Liver (tissue), 9 donors: ENCODE results near the gene RXRG. TPM values are rescaled to one million over a fixed set of nuclear protein-coding genes. Genes with fewer than 3 reads are reported as not detected.

ENCODE experiments used
- DNase-seq: peaks from one replicate; pipeline ENCODE4 v3.0.0-alpha.2; 2017; ENCODE audit warnings: low spot score
- H3K27ac ChIP-seq, 2 donors: one replicate each; pipeline ENCODE4 v1.7.0; 2013; ENCODE audit warnings: inconsistent platforms in 2 of 2, low read length in 2 of 2, control low read depth in 1 of 2, low read depth in 1 of 2, mild to moderate bottlenecking in 1 of 2
- H3K27me3 ChIP-seq, 4 donors: one replicate each; pipeline versions ENCODE4 v1.6.1 to v1.7.0; 2013; ENCODE audit warnings: low read length in 3 of 4, inconsistent platforms in 1 of 4, mild to moderate bottlenecking in 1 of 4, moderate library complexity in 1 of 4; ENCODE audit not compliant: control insufficient read depth in 4 of 4, insufficient read depth in 4 of 4
- H3K36me3 ChIP-seq, 4 donors: one replicate each; pipeline versions ENCODE4 v1.6.1 to v1.7.0; 2013; ENCODE audit warnings: low read length in 3 of 4, mild to moderate bottlenecking in 3 of 4, low read depth in 1 of 4, moderate library complexity in 1 of 4; ENCODE audit not compliant: control insufficient read depth in 4 of 4, insufficient read depth in 3 of 4
- H3K4me1 ChIP-seq, 4 donors: one replicate each; pipeline versions ENCODE4 v1.6.1 to v1.7.0; 2013; ENCODE audit warnings: low read length in 3 of 4, mild to moderate bottlenecking in 3 of 4, moderate library complexity in 1 of 4; ENCODE audit not compliant: control insufficient read depth in 4 of 4, insufficient read depth in 4 of 4
- H3K4me3 ChIP-seq, 3 donors: one replicate each; pipeline versions ENCODE4 v1.6.1 to v1.7.0; 2013; ENCODE audit warnings: low read length in 3 of 3, control low read depth in 1 of 3, low read depth in 1 of 3, mild to moderate bottlenecking in 1 of 3
- H3K9ac ChIP-seq, 2 donors: one replicate each; pipeline ENCODE4 v1.7.0; 2013; ENCODE audit warnings: low read length in 2 of 2, mild to moderate bottlenecking in 2 of 2, moderate library complexity in 2 of 2, control low read depth in 1 of 2, low read depth in 1 of 2
- H3K9me3 ChIP-seq, 4 donors: one replicate each; pipeline versions ENCODE4 v1.6.1 to v1.7.0; 2013; ENCODE audit warnings: low read length in 3 of 4; ENCODE audit not compliant: control insufficient read depth in 4 of 4
- EGR1 ChIP-seq, 2 donors: IDR thresholded peaks; 2 replicates each; pipeline ENCODE4 v1.6.1; 2016 to 2018; ENCODE audit warnings: antibody characterized with exemption in 2 of 2, low read depth in 2 of 2
- FOXA1 ChIP-seq: IDR thresholded peaks from 2 replicates; pipeline ENCODE4 v1.6.1; 2016; ENCODE audit warnings: antibody characterized with exemption
- FOXA2 ChIP-seq: IDR thresholded peaks from 2 replicates; pipeline ENCODE4 v1.6.1; 2016; ENCODE audit warnings: antibody characterized with exemption
- GABPA ChIP-seq, 2 donors: IDR thresholded peaks in 1 of 2; conservative IDR thresholded peaks in 1 of 2; 2 replicates each; pipeline ENCODE4 v1.6.1; 2016; ENCODE audit warnings: antibody characterized with exemption in 2 of 2, mild to moderate bottlenecking in 1 of 2, moderate library complexity in 1 of 2
- HNF4A ChIP-seq, 2 donors: conservative IDR thresholded peaks; 2 replicates each; pipeline ENCODE4 v1.6.1; 2016; ENCODE audit warnings: antibody characterized with exemption in 2 of 2, mild to moderate bottlenecking in 2 of 2
- HNF4G ChIP-seq: IDR thresholded peaks from 2 replicates; pipeline ENCODE4 v1.6.1; 2016; ENCODE audit warnings: antibody characterized with exemption
- JUND ChIP-seq, 2 donors: IDR thresholded peaks; 2 replicates each; pipeline ENCODE4 v1.6.1; 2016; ENCODE audit warnings: antibody characterized with exemption in 2 of 2
- NR2F2 ChIP-seq: IDR thresholded peaks from 2 replicates; pipeline ENCODE4 v1.6.1; 2016; ENCODE audit warnings: antibody characterized with exemption
- RAD21 ChIP-seq, 2 donors: IDR thresholded peaks; 2 replicates each; pipeline ENCODE4 v1.6.1; 2016; ENCODE audit warnings: antibody characterized with exemption in 2 of 2, mild to moderate bottlenecking in 2 of 2
- RXRA ChIP-seq, 2 donors: IDR thresholded peaks; 2 replicates each; pipeline ENCODE4 v1.6.1; 2017 to 2018; ENCODE audit warnings: antibody characterized with exemption in 2 of 2, mild to moderate bottlenecking in 1 of 2
- SP1 ChIP-seq: IDR thresholded peaks from 2 replicates; pipeline ENCODE4 v1.6.1; 2018; ENCODE audit warnings: antibody characterized with exemption, mild to moderate bottlenecking
- TAF1 ChIP-seq: conservative IDR thresholded peaks from 2 replicates; pipeline ENCODE4 v1.6.1; 2016; ENCODE audit warnings: antibody characterized with exemption, mild to moderate bottlenecking
- YY1 ChIP-seq: IDR thresholded peaks from 2 replicates; pipeline ENCODE4 v1.6.1; 2016; ENCODE audit warnings: antibody characterized with exemption, mild to moderate bottlenecking
- WGBS: extraction: QIAGEN DNeasy Blood & Tissue Kit; methylation state at CpG from one replicate; pipeline ENCODE4 v1.1.7; 2013; 5-methylcytosine and 5-hydroxymethylcytosine counted together
- polyA plus RNA-seq, 2 donors: library from polyadenylated mRNA; stranded (reverse) in 1 of 2; unstranded in 1 of 2; fragments of 200-250 nt in 1 of 2; fragments of >200 nt in 1 of 2; fragmentation: Nextera tagmentation in 1 of 2; extraction: Ambion mirVana in 1 of 2; gene quantifications; one replicate each; pipeline versions ENCODE4 v1.2.1 to v1.2.3, GENCODE V29; 2013 to 2015
- total RNA-seq, 2 donors: library from RNA; depleted of rRNA; stranded (reverse); fragments of >200 nt; gene quantifications; one replicate each; pipeline ENCODE4 v1.2.3, GENCODE V29; 2014
- TF ChIP-seq, protein P1 (sequence below): IDR thresholded peaks from 2 replicates; pipeline ENCODE4 v1.6.1; 2016; ENCODE audit warnings: antibody characterized with exemption
- TF ChIP-seq, protein P2 (sequence below): IDR thresholded peaks from 2 replicates; pipeline ENCODE4 v1.6.1; 2016; ENCODE audit warnings: antibody characterized with exemption
- TF ChIP-seq, protein P3 (sequence below): fragments of 150-350 bp; IDR thresholded peaks from 2 replicates; pipeline ENCODE4 v1.5.1; 2017; ENCODE audit warnings: improper control_type of control experiment, low read depth, low read length; ENCODE audit not compliant: missing input control
- TF ChIP-seq, protein P4 (sequence below): IDR thresholded peaks from 2 replicates; pipeline ENCODE4 v1.6.1; 2016; ENCODE audit warnings: antibody characterized with exemption
- TF ChIP-seq, protein P5 (sequence below): IDR thresholded peaks from 2 replicates; pipeline ENCODE4 v1.6.1; 2016; ENCODE audit warnings: antibody characterized with exemption, mild to moderate bottlenecking
- donor health status: healthy.
- donor health status: healthy.
- donor health status: healthy.
- donor health status: healthy.
- donor health status: healthy.

RXRG gene
- total and polyA plus RNA-seq, 4 donors, result 0.12 to 0.44 (median 0.42) TPM; not detected in 1

DNA sequence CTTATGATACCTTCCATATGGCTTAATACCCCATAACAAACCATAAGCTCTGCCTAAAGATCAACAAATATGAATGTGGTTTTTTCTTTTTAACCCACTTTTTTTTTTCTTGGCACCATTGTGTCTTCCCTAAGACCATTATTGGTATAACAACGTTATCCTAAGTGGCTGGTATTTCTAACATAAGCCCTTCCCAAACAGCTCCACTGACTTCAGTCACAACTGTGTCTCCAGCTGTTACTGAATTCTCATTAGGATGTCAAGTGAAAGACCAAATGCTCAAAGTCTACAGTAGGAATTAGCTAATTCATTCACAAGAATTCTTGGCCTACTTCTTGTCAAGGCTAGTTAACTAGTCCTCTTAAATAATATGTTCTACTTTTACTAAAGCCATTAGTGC is 4.2 kb upstream of the RXRG start:
- H3K27ac ChIP-seq, result no peak overlapping the region
- H3K36me3 ChIP-seq, result no peaks in the 10 kb centered on the region
- TF ChIP-seq GABPA (IDR thresholded peaks at IDR 0.05 in 1 of 2, conservative IDR thresholded peaks at IDR 0.05 in 1 of 2) (no peak), HNF4G (no peak), FOXA1 (no peak), YY1 (no peak), JUND (IDR thresholded peaks at IDR 0.05) (no peak), NR2F2 (no peak), RXRA (IDR thresholded peaks at IDR 0.05) (no peak), EGR1 (IDR thresholded peaks at IDR 0.05; ENCODE audit: low read depth in 2 of 2) (no peak), FOXA2 (no peak), HNF4A (conservative IDR thresholded peaks at IDR 0.05) (no peak), TAF1 (no peak), SP1 (no peak), RAD21 (IDR thresholded peaks at IDR 0.05) (no peak)
- TF ChIP-seq, protein P1, sequence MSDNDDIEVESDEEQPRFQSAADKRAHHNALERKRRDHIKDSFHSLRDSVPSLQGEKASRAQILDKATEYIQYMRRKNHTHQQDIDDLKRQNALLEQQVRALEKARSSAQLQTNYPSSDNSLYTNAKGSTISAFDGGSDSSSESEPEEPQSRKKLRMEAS, result no peak
- TF ChIP-seq, protein P2, sequence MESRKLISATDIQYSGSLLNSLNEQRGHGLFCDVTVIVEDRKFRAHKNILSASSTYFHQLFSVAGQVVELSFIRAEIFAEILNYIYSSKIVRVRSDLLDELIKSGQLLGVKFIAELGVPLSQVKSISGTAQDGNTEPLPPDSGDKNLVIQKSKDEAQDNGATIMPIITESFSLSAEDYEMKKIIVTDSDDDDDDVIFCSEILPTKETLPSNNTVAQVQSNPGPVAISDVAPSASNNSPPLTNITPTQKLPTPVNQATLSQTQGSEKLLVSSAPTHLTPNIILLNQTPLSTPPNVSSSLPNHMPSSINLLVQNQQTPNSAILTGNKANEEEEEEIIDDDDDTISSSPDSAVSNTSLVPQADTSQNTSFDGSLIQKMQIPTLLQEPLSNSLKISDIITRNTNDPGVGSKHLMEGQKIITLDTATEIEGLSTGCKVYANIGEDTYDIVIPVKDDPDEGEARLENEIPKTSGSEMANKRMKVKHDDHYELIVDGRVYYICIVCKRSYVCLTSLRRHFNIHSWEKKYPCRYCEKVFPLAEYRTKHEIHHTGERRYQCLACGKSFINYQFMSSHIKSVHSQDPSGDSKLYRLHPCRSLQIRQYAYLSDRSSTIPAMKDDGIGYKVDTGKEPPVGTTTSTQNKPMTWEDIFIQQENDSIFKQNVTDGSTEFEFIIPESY, result no peak
- TF ChIP-seq, protein P3, sequence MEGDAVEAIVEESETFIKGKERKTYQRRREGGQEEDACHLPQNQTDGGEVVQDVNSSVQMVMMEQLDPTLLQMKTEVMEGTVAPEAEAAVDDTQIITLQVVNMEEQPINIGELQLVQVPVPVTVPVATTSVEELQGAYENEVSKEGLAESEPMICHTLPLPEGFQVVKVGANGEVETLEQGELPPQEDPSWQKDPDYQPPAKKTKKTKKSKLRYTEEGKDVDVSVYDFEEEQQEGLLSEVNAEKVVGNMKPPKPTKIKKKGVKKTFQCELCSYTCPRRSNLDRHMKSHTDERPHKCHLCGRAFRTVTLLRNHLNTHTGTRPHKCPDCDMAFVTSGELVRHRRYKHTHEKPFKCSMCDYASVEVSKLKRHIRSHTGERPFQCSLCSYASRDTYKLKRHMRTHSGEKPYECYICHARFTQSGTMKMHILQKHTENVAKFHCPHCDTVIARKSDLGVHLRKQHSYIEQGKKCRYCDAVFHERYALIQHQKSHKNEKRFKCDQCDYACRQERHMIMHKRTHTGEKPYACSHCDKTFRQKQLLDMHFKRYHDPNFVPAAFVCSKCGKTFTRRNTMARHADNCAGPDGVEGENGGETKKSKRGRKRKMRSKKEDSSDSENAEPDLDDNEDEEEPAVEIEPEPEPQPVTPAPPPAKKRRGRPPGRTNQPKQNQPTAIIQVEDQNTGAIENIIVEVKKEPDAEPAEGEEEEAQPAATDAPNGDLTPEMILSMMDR, result no peak
- TF ChIP-seq, protein P4, sequence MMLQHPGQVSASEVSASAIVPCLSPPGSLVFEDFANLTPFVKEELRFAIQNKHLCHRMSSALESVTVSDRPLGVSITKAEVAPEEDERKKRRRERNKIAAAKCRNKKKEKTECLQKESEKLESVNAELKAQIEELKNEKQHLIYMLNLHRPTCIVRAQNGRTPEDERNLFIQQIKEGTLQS, result no peak
- TF ChIP-seq, protein P5, sequence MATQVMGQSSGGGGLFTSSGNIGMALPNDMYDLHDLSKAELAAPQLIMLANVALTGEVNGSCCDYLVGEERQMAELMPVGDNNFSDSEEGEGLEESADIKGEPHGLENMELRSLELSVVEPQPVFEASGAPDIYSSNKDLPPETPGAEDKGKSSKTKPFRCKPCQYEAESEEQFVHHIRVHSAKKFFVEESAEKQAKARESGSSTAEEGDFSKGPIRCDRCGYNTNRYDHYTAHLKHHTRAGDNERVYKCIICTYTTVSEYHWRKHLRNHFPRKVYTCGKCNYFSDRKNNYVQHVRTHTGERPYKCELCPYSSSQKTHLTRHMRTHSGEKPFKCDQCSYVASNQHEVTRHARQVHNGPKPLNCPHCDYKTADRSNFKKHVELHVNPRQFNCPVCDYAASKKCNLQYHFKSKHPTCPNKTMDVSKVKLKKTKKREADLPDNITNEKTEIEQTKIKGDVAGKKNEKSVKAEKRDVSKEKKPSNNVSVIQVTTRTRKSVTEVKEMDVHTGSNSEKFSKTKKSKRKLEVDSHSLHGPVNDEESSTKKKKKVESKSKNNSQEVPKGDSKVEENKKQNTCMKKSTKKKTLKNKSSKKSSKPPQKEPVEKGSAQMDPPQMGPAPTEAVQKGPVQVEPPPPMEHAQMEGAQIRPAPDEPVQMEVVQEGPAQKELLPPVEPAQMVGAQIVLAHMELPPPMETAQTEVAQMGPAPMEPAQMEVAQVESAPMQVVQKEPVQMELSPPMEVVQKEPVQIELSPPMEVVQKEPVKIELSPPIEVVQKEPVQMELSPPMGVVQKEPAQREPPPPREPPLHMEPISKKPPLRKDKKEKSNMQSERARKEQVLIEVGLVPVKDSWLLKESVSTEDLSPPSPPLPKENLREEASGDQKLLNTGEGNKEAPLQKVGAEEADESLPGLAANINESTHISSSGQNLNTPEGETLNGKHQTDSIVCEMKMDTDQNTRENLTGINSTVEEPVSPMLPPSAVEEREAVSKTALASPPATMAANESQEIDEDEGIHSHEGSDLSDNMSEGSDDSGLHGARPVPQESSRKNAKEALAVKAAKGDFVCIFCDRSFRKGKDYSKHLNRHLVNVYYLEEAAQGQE, result no peak
- H3K9ac ChIP-seq, result no peak overlapping the region
- WGBS, result 41% methylated on average over 1 of the region's 1 CpG
- peaks cover 0 to 4% (median 0%) of the 10 kb centered on the region in 4 donors for H3K27me3 ChIP-seq
- no peaks in the 10 kb centered on the region for H3K9me3 ChIP-seq
- DNase-seq, result no peak
- no peak overlapping the region for H3K4me3 ChIP-seq
- peaks cover 0 to 8% (median 3%) of the 10 kb centered on the region in 4 donors for H3K4me1 ChIP-seq
